NT2/D1 (cell line): ENCODE results near the gene ATAD3C.

Experiments used
- SUZ12 ChIP-seq: IDR thresholded peaks from 2 replicates; pipeline ENCODE4 v1.6.1; 2011; ENCODE audit not compliant: insufficient read length, insufficient read depth; ENCODE audit errors: extremely low read depth
- YY1 ChIP-seq: IDR thresholded peaks from 2 replicates; pipeline ENCODE4 v1.6.1; 2011; ENCODE audit not compliant: insufficient read length, insufficient read depth

DNA sequence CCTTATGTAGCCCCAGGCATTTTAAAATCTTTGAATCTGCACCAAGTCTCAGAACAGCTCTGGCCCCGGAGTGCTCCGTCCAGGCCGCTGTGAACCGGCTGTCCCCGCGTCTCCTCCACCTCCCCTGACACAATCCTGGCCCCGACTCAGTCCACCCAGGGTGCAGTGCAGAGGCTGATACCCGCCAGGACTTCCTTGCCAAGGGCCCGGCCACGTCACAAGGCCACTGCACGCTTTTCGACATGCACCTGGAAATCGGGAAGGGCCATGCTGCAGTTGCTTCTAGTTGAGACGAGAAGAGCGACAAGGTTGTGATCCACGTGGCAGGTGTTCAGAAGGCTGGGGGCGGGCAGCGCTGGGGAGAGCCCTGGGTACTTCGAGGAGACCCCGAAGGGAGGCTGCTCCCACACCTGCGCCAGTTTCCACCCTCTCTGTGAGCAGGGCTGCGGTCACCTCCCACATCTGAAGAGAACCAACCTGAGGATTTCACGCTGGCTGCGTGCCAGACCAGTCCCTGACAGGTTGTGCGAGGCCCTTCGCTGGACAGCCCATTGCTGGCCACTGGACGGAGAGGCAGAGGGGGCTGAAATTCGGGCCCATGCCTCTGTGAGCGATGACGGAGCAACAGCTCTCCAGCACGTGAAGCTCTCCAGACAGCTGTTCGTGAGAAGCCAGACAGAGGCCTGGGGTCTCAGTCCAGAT, 7.3 kb upstream of the ATAD3C start:
- TF ChIP-seq YY1 = no peak
- no peak for TF ChIP-seq SUZ12
